WTC11 (cell line): ENCODE measurements around the gene HACD2. TPM values are rescaled to one million over a fixed set of nuclear protein-coding genes. Genes with fewer than 3 reads are reported as not detected.

Source experiments
- ATAC-seq: fragments of 200-7000 bp; cut with Tn5 transposase; 2 replicates; pipeline ENCODE4 v1.10.0; 2021; ENCODE audit warnings: mild to moderate bottlenecking, moderate library complexity
- CTCF ChIA-PET: fragments of 300-600 bp; sonication (Branson Sonifier 250); formaldehyde crosslinking; loops from one replicate; lab custom pipeline; 2021; ENCODE audit warnings: antibody characterized with exemption; lab: Charles Lee
- POLR2A ChIA-PET: fragments of 350-600 bp; sonication (Branson Sonifier 250); formaldehyde crosslinking; loops from one replicate; lab custom pipeline; 2021; ENCODE audit warnings: antibody characterized with exemption; lab: Charles Lee
- DNase-seq: peaks from one replicate; pipeline ENCODE4 v3.0.0; 2021; ENCODE audit warnings: low spot score
- H3K27ac Mint-ChIP-seq: 2 replicates; pipeline ENCODE4 v1.8.0; 2021; ENCODE audit warnings: mixed read lengths
- H3K27me3 Mint-ChIP-seq: 2 replicates; pipeline ENCODE4 v1.8.0; 2021; ENCODE audit warnings: low read depth, mild to moderate bottlenecking, moderate library complexity, mixed read lengths
- H3K36me3 Mint-ChIP-seq: 2 replicates; pipeline ENCODE4 v1.8.0; 2021; ENCODE audit warnings: mixed read lengths
- H3K4me1 Mint-ChIP-seq: 2 replicates; pipeline ENCODE4 v1.8.0; 2022; ENCODE audit warnings: mixed read lengths
- H3K4me3 Mint-ChIP-seq: 2 replicates; pipeline ENCODE4 v1.8.0; 2021; ENCODE audit warnings: mild to moderate bottlenecking, moderate library complexity, mixed read lengths
- H3K9me3 Mint-ChIP-seq: 2 replicates; pipeline ENCODE4 v1.8.0; 2021; ENCODE audit warnings: mixed read lengths
- CREB1 ChIP-seq: sonication (generic); formaldehyde crosslinking; IDR thresholded peaks from 2 replicates; pipeline ENCODE4 v1.8.0; 2023; ENCODE audit warnings: mild to moderate bottlenecking, missing genetic modification reagents
- E2F1 ChIP-seq: sonication (generic); formaldehyde crosslinking; IDR thresholded peaks from 2 replicates; pipeline ENCODE4 v1.8.0; 2022; ENCODE audit warnings: mild to moderate bottlenecking, missing genetic modification reagents
- FOXP1 ChIP-seq: sonication (generic); formaldehyde crosslinking; IDR thresholded peaks from 2 replicates; pipeline ENCODE4 v1.8.0; 2022; ENCODE audit warnings: missing genetic modification reagents, mild to moderate bottlenecking, moderate library complexity, borderline replicate concordance
- JAZF1 ChIP-seq: fragments of 250-450 bp; sonication (Bioruptor Pico); IDR thresholded peaks from 2 replicates; pipeline ENCODE4 v1.9.0; 2021; ENCODE audit warnings: moderate library complexity, mild to moderate bottlenecking, inconsistent platforms
- NFE2L1 ChIP-seq: sonication (generic); formaldehyde crosslinking; IDR thresholded peaks from 2 replicates; pipeline ENCODE4 v1.8.1; 2023; ENCODE audit warnings: missing genetic modification reagents
- NR2C2 ChIP-seq: sonication (generic); formaldehyde crosslinking; IDR thresholded peaks from 2 replicates; pipeline ENCODE4 v1.8.0; 2022; ENCODE audit warnings: mild to moderate bottlenecking, missing genetic modification reagents
- SOX15 ChIP-seq: fragments of 250-450 bp; sonication (Bioruptor Pico); IDR thresholded peaks from 2 replicates; pipeline ENCODE4 v1.9.0; 2021; ENCODE audit warnings: mild to moderate bottlenecking
- SP1 ChIP-seq: sonication (generic); formaldehyde crosslinking; conservative IDR thresholded peaks from 2 replicates; pipeline ENCODE4 v1.8.1; 2022; ENCODE audit warnings: missing genetic modification reagents
- TEAD1 ChIP-seq: sonication (generic); formaldehyde crosslinking; IDR thresholded peaks from 2 replicates; pipeline ENCODE4 v1.8.0; 2022; ENCODE audit warnings: mild to moderate bottlenecking, missing genetic modification reagents
- ZNF138 ChIP-seq: sonication (generic); formaldehyde crosslinking; conservative IDR thresholded peaks from 2 replicates; pipeline ENCODE4 v1.8.1; 2022; ENCODE audit warnings: mild to moderate bottlenecking, moderate library complexity, missing genetic modification reagents
- ZNF232 ChIP-seq: sonication (generic); formaldehyde crosslinking; IDR thresholded peaks from 2 replicates; pipeline ENCODE4 v1.8.0; 2022; ENCODE audit warnings: mild to moderate bottlenecking, missing genetic modification reagents
- ZNF396 ChIP-seq: fragments of 250-450 bp; sonication (Bioruptor Pico); IDR thresholded peaks from 2 replicates; pipeline ENCODE4 v1.8.0; 2021; ENCODE audit warnings: mild to moderate bottlenecking, moderate library complexity, borderline replicate concordance
- ZNF416 ChIP-seq: fragments of 250-450 bp; sonication (Bioruptor Pico); IDR thresholded peaks from 2 replicates; pipeline ENCODE4 v1.9.0; 2021; ENCODE audit warnings: mild to moderate bottlenecking, inconsistent platforms
- ZNF423 ChIP-seq: fragments of 250-450 bp; sonication (Bioruptor Pico); IDR thresholded peaks from 2 replicates; pipeline ENCODE4 v2.1.2; 2022; ENCODE audit warnings: mild to moderate bottlenecking, moderate library complexity
- ZNF532 ChIP-seq: fragments of 250-450 bp; sonication (Bioruptor Pico); IDR thresholded peaks from 2 replicates; pipeline ENCODE4 v1.9.0; 2021; ENCODE audit warnings: mild to moderate bottlenecking, borderline replicate concordance
- total RNA-seq: library from RNA; stranded (reverse); gene quantifications from 3 replicates; pipeline ENCODE4 v1.2.3, GENCODE V29; 2021
- TF ChIP-seq, protein P1 (sequence below): sonication (generic); formaldehyde crosslinking; IDR thresholded peaks from 2 replicates; pipeline ENCODE4 v1.8.1; 2022; ENCODE audit warnings: mild to moderate bottlenecking, moderate library complexity, missing genetic modification reagents
- TF ChIP-seq, protein P2 (sequence below): sonication (generic); formaldehyde crosslinking; IDR thresholded peaks from 2 replicates; pipeline ENCODE4 v1.8.0; 2022; ENCODE audit warnings: mild to moderate bottlenecking, missing genetic modification reagents
- TF ChIP-seq, protein P3 (sequence below): sonication (generic); formaldehyde crosslinking; IDR thresholded peaks from 2 replicates; pipeline ENCODE4 v1.8.1; 2023; ENCODE audit warnings: mild to moderate bottlenecking, missing genetic modification reagents, moderate library complexity
- TF ChIP-seq, protein P4 (sequence below): fragments of 200-600 bp; IDR thresholded peaks from 2 replicates; pipeline ENCODE4 v1.8.0; 2022; ENCODE audit warnings: antibody characterized with exemption

The HACD2 gene
- total RNA-seq, 1 experiment from 2014 or later: 26.1 TPM

DNA sequence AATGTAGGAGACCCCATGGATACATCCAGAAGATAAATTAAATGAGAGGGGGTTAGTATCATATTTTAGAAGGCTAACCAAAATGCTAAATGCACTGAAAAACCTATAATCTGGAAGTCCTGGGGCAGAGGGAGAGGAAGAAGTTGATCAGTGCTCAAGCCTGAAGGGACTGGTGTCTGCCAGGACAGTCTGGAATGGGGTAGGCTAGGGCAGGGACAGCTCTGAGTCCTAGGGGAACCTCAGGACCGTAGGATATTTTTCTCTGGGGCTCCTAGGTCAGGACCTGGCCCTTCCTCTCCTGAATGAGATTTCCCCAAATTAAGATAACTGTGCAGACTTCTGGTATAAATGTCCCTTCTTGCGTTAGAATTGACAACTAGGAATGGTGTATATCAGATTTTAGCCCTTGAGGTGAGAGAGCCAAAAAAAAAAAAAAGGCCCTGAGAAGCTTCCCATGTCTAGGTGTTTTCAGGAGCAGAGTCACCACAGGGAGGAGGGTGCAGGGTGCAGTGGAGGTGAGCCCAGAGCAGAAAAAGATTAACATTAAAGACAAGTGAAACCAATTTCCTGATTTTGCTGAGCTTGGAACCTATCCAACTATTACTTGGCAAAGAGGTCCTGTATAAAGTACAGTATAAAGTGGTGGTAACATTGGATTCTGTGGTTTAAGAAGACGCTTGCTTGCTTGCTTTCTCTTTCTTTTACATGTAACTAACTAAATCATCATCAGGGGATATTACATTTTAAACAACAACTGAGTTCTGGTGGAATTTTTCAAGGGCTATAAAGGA lies 63.5 kb downstream of the HACD2 start:
- Mint-ChIP-seq H3K9me3 (no peaks in the 10 kb centered on the region), H3K27ac (no peak overlapping the region), H3K4me3 (no peak overlapping the region), H3K36me3 (no peaks in the 10 kb centered on the region; the same call in 1 of the 2 replicates), H3K27me3 (no peaks in the 10 kb centered on the region), H3K4me1 (no peaks in the 10 kb centered on the region)
- no peak for ATAC-seq
- TF ChIP-seq NFE2L1 (CRISPR knock-in tag) (no peak), ZNF532 (CRISPR knock-in tag) (no peak), FOXP1 (CRISPR knock-in tag) (no peak), ZNF423 (CRISPR knock-in tag) (no peak), SOX15 (CRISPR knock-in tag) (no peak), JAZF1 (CRISPR knock-in tag) (no peak), ZNF396 (CRISPR knock-in tag) (no peak), TEAD1 (CRISPR knock-in tag) (no peak), E2F1 (CRISPR knock-in tag) (no peak), ZNF232 (no peak), SP1 (CRISPR knock-in tag) (no peak), ZNF416 (CRISPR knock-in tag) (no peak), ZNF138 (CRISPR knock-in tag) (no peak)
- TF ChIP-seq, protein P1, sequence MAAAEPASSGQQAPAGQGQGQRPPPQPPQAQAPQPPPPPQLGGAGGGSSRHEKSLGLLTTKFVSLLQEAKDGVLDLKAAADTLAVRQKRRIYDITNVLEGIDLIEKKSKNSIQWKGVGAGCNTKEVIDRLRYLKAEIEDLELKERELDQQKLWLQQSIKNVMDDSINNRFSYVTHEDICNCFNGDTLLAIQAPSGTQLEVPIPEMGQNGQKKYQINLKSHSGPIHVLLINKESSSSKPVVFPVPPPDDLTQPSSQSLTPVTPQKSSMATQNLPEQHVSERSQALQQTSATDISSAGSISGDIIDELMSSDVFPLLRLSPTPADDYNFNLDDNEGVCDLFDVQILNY: no peak
- TF ChIP-seq, protein P2, sequence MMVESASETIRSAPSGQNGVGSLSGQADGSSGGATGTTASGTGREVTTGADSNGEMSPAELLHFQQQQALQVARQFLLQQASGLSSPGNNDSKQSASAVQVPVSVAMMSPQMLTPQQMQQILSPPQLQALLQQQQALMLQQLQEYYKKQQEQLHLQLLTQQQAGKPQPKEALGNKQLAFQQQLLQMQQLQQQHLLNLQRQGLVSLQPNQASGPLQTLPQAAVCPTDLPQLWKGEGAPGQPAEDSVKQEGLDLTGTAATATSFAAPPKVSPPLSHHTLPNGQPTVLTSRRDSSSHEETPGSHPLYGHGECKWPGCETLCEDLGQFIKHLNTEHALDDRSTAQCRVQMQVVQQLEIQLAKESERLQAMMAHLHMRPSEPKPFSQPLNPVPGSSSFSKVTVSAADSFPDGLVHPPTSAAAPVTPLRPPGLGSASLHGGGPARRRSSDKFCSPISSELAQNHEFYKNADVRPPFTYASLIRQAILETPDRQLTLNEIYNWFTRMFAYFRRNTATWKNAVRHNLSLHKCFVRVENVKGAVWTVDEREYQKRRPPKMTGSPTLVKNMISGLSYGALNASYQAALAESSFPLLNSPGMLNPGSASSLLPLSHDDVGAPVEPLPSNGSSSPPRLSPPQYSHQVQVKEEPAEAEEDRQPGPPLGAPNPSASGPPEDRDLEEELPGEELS (CRISPR knock-in tag): no peak
- TF ChIP-seq, protein P3, sequence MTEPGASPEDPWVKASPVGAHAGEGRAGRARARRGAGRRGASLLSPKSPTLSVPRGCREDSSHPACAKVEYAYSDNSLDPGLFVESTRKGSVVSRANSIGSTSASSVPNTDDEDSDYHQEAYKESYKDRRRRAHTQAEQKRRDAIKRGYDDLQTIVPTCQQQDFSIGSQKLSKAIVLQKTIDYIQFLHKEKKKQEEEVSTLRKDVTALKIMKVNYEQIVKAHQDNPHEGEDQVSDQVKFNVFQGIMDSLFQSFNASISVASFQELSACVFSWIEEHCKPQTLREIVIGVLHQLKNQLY (CRISPR knock-in tag): no peak
- ChIA-PET CTCF (no interaction called here), POLR2A (no interaction called here)
- no peak for DNase-seq

DNA sequence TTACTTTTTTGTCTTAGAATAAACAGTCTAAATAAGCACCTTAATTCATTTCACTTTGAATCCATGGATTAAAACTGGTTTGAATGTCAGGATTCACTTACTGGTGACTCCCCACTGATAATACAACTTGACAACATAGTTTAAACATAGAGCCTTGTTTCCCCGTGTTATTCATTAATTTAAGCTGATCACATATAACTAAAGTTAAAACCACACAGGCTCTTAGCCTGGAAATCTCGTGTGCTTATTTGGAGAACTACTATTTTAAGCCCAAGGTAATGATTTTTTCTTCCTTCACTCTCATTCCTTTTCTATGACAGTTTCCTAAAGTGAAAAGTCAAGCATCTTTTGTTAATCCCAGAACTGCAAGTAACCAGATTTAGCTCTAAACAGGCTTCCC lies 64.2 kb downstream of the HACD2 start:
- TF ChIP-seq NR2C2 (CRISPR knock-in tag): no peak
- TF ChIP-seq, protein P4, sequence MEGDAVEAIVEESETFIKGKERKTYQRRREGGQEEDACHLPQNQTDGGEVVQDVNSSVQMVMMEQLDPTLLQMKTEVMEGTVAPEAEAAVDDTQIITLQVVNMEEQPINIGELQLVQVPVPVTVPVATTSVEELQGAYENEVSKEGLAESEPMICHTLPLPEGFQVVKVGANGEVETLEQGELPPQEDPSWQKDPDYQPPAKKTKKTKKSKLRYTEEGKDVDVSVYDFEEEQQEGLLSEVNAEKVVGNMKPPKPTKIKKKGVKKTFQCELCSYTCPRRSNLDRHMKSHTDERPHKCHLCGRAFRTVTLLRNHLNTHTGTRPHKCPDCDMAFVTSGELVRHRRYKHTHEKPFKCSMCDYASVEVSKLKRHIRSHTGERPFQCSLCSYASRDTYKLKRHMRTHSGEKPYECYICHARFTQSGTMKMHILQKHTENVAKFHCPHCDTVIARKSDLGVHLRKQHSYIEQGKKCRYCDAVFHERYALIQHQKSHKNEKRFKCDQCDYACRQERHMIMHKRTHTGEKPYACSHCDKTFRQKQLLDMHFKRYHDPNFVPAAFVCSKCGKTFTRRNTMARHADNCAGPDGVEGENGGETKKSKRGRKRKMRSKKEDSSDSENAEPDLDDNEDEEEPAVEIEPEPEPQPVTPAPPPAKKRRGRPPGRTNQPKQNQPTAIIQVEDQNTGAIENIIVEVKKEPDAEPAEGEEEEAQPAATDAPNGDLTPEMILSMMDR: no peak
- no peak for TF ChIP-seq CREB1 (CRISPR knock-in tag)
- Mint-ChIP-seq H3K36me3 (no peaks in the 10 kb centered on the region; the same call in 1 of the 2 replicates), H3K4me3 (no peak overlapping the region), H3K27me3 (no peaks in the 10 kb centered on the region), H3K4me1 (no peaks in the 10 kb centered on the region), H3K27ac (no peak overlapping the region), H3K9me3 (no peaks in the 10 kb centered on the region)
- no peak for ATAC-seq
- POLR2A ChIA-PET: no interaction called here
- CTCF ChIA-PET: no interaction called here
- DNase-seq: no peak
